GM12892 (cell line): ENCODE data around the gene BCL7A.
"Not testable (repeated sequence)": the region's sequence is repeated elsewhere in the genome, so short reads cannot be mapped to it uniquely, and the experiment has no call there.

ENCODE experiments used
- DNase-seq: peaks from one replicate; pipeline ENCODE4 v3.0.0; 2011; ENCODE audit not compliant: insufficient read length
- FAIRE-seq: peaks from 2 replicates; lab custom pipeline; 2011; peaks lifted over from hg19 to GRCh38; lab: Jason Lieb, UNC
- POLR2A ChIP-seq: IDR thresholded peaks from 2 replicates; pipeline ENCODE4 v1.6.1; 2011; ENCODE audit warnings: low read depth, low read length, control low read depth
- POLR2AphosphoS5 ChIP-seq: IDR thresholded peaks from 2 replicates; pipeline ENCODE4 v1.6.1; 2011; ENCODE audit warnings: low read depth, low read length, control low read depth
- TAF1 ChIP-seq: IDR thresholded peaks from 2 replicates; pipeline ENCODE4 v1.6.1; 2011; ENCODE audit warnings: low read depth, mild to moderate bottlenecking, control low read depth, low read length, borderline replicate concordance

BCL7A gene

DNA sequence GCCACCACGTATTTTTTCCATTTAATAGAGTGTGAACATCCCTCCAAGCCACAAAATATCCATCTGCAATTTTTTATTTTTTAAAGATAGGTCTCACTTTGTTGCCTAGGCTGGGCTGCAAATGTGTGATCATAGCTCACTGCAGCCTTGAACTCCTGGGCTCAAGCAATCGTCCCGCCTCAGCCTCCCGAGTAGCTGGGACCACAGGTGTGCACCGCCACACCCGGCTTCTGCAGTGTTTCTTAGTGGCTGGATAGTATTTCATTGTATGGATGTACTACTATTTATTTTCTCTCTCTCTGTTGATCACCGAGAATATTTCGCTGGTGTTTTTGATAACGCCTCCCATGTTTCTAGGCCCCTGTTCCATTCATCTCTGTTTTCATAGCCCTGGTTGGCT lies 74.3 kb downstream of the BCL7A start:
- no peak for TF ChIP-seq TAF1
- TF ChIP-seq POLR2AphosphoS5: no peak
- no peak for TF ChIP-seq POLR2A
- DNase-seq (no peak), FAIRE-seq (no peak)

DNA sequence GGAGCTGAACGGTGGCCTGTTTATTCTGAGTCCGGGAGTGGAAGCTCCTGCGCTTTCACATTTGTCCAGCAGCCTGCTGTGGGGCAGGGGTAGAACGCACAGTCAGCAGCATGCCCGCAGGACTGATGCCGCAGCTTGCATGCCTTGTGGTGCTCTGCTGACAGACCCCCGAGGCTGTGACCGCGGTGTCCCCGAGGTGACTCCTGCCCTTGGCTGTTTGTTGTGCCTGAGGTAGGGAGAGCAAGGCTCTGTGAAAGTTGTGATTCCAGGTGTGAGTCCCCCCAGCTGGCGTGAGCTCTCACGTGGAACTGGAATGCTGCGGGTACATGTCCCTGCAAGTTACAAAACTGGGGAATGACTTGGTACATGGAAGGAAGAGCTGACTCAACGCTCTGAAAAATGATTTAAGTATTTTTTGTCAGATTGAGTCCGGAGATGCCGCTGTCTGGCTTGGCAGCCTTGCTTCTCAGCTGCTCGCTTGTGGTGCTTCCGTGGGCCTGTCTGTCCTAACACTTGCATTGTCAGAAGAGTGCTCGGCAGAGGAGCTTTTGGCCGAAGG lies 75.0 kb downstream of the BCL7A start:
- TF ChIP-seq TAF1 (no peak), POLR2AphosphoS5 (no peak), POLR2A (no peak)
- DNase-seq (no peak), FAIRE-seq (no peak)

DNA sequence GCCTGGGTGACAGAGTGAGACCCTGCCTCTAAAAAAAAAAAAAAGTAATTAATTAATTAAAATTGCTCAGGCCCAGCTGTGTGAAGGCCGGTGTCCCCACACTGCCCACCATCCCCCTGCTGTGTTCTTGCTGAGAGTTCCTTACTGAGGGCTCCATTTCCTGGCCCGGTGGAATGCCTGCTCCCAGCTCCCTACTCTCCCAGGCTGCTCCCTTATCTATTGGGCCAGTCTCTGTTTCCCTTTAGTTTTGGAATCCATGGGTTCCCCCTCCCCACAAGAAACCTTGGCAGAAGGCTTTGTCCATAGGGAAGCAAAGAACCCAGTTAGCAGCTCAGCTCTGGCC lies 75.9 kb downstream of the BCL7A start:
- no peak for FAIRE-seq
- DNase-seq: no peak
- TF ChIP-seq POLR2A: no peak
- no peak for TF ChIP-seq POLR2AphosphoS5
- no peak for TF ChIP-seq TAF1

DNA sequence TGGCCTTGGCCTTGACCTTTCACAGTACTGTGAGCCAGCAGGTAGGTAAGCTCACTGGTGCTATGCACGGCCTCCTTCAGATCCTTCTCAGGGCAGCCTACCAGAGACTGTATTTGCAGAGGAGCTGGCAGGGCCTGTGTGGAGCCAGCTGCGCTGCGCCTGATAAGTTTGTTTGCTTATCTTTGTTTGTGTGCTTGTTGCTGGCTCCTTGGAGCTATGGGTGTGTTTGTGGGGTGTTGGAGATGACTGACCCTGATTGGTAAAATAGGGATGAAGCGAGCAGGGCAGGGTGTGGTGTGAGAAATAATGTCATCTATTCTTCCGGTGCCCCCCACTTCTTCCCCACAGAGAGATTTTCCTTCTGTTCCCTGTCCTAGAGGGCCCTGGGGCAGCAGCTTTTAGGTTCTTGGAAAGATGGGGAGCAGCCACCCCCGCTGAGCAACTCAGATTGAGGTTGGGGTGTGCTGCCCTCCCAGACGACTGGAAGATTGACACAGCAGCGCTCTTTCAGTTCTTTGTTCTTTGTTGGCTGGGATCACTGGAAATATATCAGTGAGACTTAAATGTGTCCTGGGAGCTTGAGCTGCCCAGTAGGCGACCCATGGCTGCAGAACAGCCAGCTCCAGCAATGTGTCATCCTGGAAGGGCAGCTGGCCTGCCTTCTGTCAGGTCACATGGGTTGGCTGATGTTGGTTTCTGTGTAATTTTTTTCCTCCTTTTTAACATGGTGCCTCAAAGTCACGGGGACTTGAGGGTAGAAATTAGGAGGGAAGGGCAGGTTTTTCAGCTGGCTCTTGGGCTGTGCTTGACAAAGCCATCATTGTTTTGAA lies 76.5 kb downstream of the BCL7A start:
- TF ChIP-seq TAF1 (no peak), POLR2A (no peak), POLR2AphosphoS5 (no peak)
- no peak for FAIRE-seq
- DNase-seq: no peak

DNA sequence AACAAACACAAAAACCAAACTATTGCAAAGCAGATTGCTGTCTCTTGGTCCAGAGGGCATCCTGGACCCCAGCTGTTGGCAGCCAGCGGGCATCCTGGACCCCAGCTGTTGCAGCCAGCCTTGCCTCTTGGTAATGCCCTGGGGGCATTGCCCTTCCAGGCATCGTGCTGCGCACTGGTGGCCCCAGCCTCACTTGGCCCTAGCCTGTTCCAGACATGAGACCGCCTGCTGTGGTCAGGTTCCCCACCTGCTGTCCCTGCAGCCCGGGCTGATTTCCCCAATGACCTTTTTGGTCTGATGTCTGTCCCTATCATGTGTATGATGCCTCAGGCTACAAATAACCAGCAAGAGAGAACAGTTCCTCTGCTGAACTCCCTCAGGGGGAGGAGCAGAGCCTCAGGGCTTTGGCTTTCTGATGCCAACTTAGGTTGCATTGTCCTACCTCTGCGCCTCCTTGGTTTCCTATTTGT lies 77.6 kb downstream of the BCL7A start:
- FAIRE-seq: no peak
- no peak for DNase-seq
- TF ChIP-seq TAF1 (no peak), POLR2AphosphoS5 (no peak), POLR2A (no peak)

DNA sequence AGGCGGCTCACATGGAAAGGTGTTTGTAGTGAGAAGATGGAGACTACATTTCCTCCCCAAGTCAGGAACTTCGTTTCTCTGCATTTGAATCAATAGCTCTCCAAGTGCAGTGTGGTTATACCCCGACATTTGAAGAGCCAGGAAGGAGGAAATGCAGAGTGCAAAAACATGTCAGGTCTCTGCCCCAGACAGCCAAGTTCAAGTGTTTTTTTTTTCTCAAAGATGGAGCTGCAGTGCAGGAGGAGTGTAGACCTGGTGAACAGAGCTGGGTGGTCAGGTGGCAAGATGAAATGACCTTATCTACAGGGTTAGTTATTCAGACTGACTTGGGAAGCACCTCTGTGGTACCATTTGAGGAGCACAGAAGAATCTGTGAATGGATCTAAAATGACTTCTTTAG lies 78.2 kb downstream of the BCL7A start:
- FAIRE-seq (no peak), DNase-seq (no peak)
- TF ChIP-seq POLR2A (no peak), TAF1 (no peak), POLR2AphosphoS5 (no peak)

DNA sequence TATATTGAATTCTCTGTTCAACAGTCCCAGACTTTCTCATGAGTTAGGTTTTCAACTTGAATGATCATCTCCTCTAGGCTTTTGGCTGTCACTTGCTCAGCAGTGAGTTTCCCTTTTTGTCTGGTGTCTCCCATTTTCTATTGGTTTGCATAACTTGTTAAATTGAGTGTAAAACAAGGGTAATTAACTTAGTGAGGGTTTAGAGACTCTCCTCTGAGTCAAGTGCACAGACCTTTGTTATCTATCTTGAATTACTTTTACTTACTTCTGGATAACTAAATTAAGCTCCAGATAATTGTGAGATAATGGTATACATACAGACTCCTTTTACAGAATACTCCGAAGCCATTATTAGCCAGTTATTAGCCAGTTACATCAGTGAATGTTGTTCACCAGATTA lies 78.9 kb downstream of the BCL7A start:
- no peak for TF ChIP-seq POLR2A
- TF ChIP-seq TAF1: no peak
- TF ChIP-seq POLR2AphosphoS5: no peak
- DNase-seq (no peak), FAIRE-seq (no peak)

DNA sequence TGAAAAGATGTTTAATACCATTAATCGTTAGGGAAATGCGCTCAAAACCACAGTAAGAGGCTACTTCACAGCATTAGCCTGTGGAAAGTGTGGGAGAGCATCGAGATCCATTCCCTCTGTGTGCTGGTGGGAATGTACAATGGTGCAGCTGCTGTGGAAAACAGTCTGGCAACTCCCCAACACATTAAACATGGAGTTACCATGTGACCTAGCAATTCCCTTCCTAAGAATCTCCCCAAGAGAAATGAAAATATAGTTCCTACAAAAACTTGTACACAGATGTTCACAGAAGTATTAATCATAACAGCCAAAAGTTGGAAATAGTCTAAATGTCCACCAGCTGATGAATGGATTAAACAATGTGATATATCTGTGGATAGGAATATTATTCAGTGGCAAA lies 80.6 kb downstream of the BCL7A start:
- DNase-seq (no peak), FAIRE-seq (no peak)

DNA sequence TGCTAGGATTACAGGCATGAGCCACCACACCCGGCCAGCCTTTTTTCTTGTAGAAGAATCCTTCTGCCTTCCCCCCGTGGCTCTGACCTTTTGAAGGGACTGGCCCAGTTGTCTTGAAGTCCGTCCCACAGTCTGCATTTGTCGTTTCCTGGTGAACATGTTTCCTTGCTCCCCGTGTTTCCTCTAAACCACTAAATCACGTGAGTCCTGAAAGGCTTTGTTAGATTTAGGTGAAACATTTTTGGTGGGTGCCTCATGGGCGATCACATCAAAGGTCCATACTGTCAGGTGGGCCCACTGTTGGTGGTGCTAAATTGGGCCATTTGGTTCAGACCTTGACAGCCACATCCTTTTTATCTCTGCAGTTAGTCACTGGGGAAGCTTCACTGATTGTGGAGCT lies 83.2 kb downstream of the BCL7A start:
- TF ChIP-seq TAF1 (no peak), POLR2A (no peak), POLR2AphosphoS5 (no peak)
- DNase-seq (no peak), FAIRE-seq (no peak)

More for the DNA sequence above, 80.6 kb downstream of the BCL7A start:
- TF ChIP-seq POLR2AphosphoS5: no peak
- no peak for TF ChIP-seq TAF1

DNA sequence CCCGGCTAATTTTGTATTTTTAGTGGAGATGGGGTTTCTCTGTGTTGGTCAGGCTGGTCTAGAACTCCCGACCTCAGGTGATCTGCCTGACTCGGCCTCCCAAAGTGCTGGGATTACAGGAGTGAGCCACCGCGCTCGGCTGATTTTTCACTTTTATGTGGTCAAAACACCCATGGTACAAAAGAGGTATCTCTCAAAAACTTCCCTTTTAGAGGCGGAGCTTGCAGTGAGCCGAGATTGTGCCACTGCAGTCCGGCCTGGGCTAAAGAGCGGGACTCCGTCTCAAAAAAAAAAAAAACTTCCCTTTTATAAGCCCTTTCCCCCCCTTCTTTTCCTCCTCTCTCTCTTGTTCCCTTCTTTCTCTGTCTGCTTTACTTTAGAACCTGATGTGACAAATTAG lies 83.8 kb downstream of the BCL7A start:
- FAIRE-seq, DNase-seq: not testable (repeated sequence)

DNA sequence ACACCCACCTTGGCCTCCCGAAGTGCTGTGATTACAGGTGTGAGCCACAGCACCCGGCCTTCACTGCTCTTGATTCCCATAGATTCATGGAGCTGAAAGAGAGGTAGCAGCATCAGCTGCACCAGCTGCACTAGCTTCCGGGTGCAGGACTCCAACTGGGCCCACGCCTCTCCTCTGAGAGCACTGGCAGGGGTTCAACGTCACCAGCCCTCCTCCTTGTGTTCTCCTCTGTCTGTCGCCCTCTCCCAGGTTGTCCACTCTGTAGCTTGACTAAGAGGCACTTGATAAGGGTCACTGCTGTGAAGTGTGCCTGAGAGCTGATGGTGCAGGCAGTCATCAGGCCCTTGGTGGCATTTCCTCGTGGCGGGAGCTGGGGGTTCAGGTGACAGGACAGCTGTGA lies 85.2 kb downstream of the BCL7A start:
- no peak for DNase-seq
- no peak for FAIRE-seq
- TF ChIP-seq POLR2AphosphoS5: no peak
- no peak for TF ChIP-seq TAF1
- no peak for TF ChIP-seq POLR2A

DNA sequence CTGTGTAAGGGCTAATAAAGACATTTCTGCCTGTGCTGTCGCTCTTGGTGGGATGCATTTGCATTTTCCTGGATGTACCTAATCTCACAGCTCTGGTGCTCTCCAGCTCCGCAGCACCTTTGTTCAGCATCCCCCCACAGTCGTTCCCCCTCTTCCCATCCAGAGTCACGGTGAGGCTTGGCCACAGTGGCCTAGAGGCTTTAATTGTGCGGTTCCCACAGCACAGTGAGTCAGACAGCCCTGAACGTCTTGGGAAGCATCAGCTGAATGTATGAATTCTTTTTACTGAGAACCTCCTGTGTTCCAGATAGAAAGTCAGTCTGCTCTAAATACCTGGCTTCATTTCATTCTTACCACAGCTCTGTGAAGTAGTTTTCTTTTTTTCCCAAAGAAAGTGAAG lies 85.6 kb downstream of the BCL7A start:
- FAIRE-seq: no peak
- TF ChIP-seq TAF1 (no peak), POLR2AphosphoS5 (no peak), POLR2A (no peak)
- DNase-seq: no peak
